Measurements from ENCODE around the gene PKDREJ.

The PKDREJ gene

DNA sequence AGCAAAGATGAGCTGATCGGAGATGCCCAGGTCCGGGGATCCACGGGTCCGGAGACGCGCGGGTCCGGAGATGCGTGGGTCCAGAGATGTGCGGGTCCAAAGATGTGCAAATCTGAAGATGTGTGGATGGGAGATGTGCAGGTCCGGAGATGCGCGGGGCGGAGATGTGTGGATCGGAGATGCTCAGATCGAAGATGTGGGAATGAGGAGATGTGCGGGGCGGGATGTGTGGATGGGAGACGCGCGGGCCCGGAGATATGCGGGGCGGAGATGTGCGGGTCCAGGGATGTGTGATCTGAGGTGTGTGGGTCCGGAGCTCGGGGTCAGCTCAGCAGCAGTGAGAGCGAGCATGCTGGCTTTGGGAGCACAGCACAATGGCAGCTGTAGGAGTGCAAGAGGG lies 48.5 kb downstream of the PKDREJ start:
- DNase-seq (ENCODE audit: low read depth, low spot score) = no peak

DNA sequence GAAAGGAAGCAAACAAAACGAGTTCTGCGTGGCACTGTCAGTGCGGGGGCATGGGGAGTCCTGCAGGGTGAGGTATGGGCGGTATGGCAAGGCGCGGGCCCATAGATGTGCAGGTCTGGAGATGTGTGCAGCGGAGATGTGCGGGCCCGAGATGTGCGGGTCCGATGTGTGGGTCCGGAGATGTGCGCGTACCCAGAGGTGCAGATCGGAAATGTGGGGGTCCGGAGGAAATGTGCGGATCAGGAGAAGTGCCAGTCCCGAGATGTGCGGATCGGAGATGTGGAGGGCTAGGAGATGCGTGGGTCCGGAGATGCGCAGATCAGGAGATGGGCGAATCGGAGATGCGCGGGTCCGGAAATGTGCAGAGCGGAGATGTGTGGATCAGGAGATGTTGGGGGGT lies 49.0 kb downstream of the PKDREJ start:
- DNase-seq (ENCODE audit: low read depth, low spot score) = no peak
- no peak overlapping the region for H3K4me3 ChIP-seq (ENCODE audit: low read length)

More for the DNA sequence above, 48.5 kb downstream of the PKDREJ start:
- H3K4me3 ChIP-seq (ENCODE audit: low read length) = no peak overlapping the region

DNA sequence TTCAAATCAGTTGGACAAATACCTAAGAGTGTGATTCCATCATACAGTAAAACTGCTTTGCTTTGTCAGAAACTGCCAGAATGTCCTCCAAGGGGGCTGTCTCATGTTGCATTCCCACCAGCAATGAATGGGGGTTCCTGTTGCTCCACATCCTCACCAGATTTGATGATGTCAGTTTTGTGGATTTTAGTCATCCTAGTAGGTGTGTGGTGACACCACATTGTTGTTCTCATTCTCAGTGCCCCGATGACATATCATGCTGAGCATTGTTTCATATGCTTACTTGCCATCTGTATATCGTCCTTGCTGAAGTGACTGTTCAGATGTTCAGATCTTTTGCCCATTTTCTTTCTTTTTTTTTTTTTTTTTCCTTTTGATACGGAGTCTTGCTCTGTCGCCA lies 50.1 kb downstream of the PKDREJ start:
- no peak for DNase-seq (ENCODE audit: low read depth, low spot score)
- H3K4me3 ChIP-seq (ENCODE audit: low read length) = no peak overlapping the region

GRCh38 chr22:46212195-46212594 lies 50.9 kb downstream of the PKDREJ start:
- DNase-seq (ENCODE audit: low read depth, low spot score) = no peak
- no peak overlapping the region for H3K4me3 ChIP-seq (ENCODE audit: low read length)

DNA sequence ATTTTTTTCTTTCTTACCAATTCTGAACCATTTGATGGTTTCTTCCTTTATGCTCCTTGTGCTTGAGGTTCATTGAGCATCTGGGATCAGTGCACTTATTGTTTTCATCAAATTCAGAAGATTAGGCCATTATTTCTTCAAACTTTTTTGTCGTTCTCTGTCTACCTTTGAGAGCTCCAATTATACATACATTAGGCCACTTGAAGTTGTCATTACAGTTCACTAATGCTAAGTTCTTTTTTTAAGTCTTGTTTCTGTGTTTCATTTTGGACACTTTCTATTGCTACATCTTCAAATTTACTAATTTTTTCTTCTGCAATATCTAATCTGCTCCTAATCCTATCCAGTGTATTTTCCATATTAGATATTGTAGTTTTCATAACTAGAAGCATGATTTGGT lies 53.9 kb downstream of the PKDREJ start:
- DNase-seq (ENCODE audit: low read depth, low spot score) = no peak
- H3K4me3 ChIP-seq (ENCODE audit: low read length) = no peak overlapping the region

Data from Jurkat, Clone E6-1 (cell line).